SK-N-SH (cell line): ENCODE results near the gene KNSTRN. TPM values are rescaled to one million over a fixed set of nuclear protein-coding genes. Genes with fewer than 3 reads are reported as not detected.

Experiments used
- CTCF ChIA-PET: fragments of 300-600, 350-600 bp; formaldehyde crosslinking; extraction: SDS; loops from one replicate; lab custom pipeline; 2021; lab: Yijun Ruan, JAX
- POLR2A ChIA-PET: fragments of 350-600 bp; sonication (Branson Sonifier 250); formaldehyde crosslinking; extraction: SDS; loops from one replicate; lab custom pipeline; 2020; ENCODE audit warnings: antibody characterized with exemption, inconsistent platforms; lab: Yijun Ruan, JAX
- DNase-seq: peaks from one replicate; pipeline ENCODE4 v3.0.0; 2012
- H2AFZ ChIP-seq: fragments of 200-600 bp; sonication (generic); 2 replicates; pipeline ENCODE4 v1.8.1; 2016; ENCODE audit warnings: antibody characterized with exemption, mild to moderate bottlenecking, low read depth
- H3F3A ChIP-seq: fragments of 200-600 bp; sonication (generic); replicated peaks from 2 replicates; pipeline ENCODE3; 2016; ENCODE audit warnings: antibody characterized with exemption, mild to moderate bottlenecking; ENCODE audit not compliant: insufficient read depth
- H3K27ac ChIP-seq, 2 experiments: fragments of 200-500 bp in 1 of 2; fragments of 200-600 bp in 1 of 2; sonication (Bioruptor generic) in 1 of 2; sonication (generic), shearing (Covaris generic) in 1 of 2; 2 replicates each; pipeline versions ENCODE4 v1.5.1 to v1.6.1; 2014 to 2016; ENCODE audit warnings: low read depth in 2 of 2, inconsistent platforms in 1 of 2, low read length in 1 of 2, mild to moderate bottlenecking in 1 of 2, mixed read lengths in 1 of 2
- H3K27me3 ChIP-seq: fragments of 200-600 bp; sonication (generic), shearing (Covaris generic); 2 replicates; pipeline ENCODE4 v1.6.1; 2016; ENCODE audit warnings: mixed run types; ENCODE audit not compliant: insufficient read depth
- H3K36me3 ChIP-seq, 2 experiments: fragments of 200-500 bp in 1 of 2; fragments of 200-600 bp in 1 of 2; sonication (Bioruptor generic) in 1 of 2; sonication (generic) in 1 of 2; replicated peaks in 1 of 2; 2 replicates each; pipeline versions ENCODE3 to v1.5.1; 2014 to 2016; ENCODE audit warnings: low read length in 1 of 2, mild to moderate bottlenecking in 1 of 2; ENCODE audit not compliant: insufficient read depth in 2 of 2, control insufficient read depth in 1 of 2
- H3K4me1 ChIP-seq, 2 experiments: fragments of 200-500 bp in 1 of 2; fragments of 200-600 bp in 1 of 2; sonication (Bioruptor generic) in 1 of 2; sonication (generic), shearing (Covaris generic) in 1 of 2; 2 replicates each; pipeline versions ENCODE4 v1.5.1 to v1.6.1; 2014 to 2016; ENCODE audit warnings: low read depth in 1 of 2, low read length in 1 of 2, mixed run types in 1 of 2; ENCODE audit not compliant: insufficient read depth in 2 of 2, control insufficient read depth in 1 of 2
- H3K4me2 ChIP-seq: fragments of 200-600 bp; sonication (generic), shearing (Covaris generic); 2 replicates; pipeline ENCODE4 v1.6.1; 2017; ENCODE audit warnings: mixed run types
- H3K4me3 ChIP-seq, 2 experiments: fragments of 200-500 bp in 1 of 2; fragments of 200-600 bp in 1 of 2; sonication (Bioruptor generic) in 1 of 2; sonication (generic), shearing (Covaris generic) in 1 of 2; 2 replicates each; pipeline versions ENCODE4 v1.5.1 to v1.8.1; 2014 to 2016; ENCODE audit warnings: low read depth in 2 of 2, inconsistent platforms in 1 of 2, low read length in 1 of 2, mild to moderate bottlenecking in 1 of 2, mixed read lengths in 1 of 2, moderate library complexity in 1 of 2
- H3K79me2 ChIP-seq: fragments of 200-600 bp; sonication (generic); 2 replicates; pipeline ENCODE4 v1.8.1; 2017; ENCODE audit warnings: mild to moderate bottlenecking; ENCODE audit not compliant: insufficient read depth
- H3K9ac ChIP-seq: fragments of 200-600 bp; sonication (generic); 2 replicates; pipeline ENCODE4 v1.6.1; 2017; ENCODE audit warnings: mixed run types
- H3K9me2 ChIP-seq: fragments of 200-600 bp; sonication (generic); 2 replicates; pipeline ENCODE4 v1.6.1; 2017; ENCODE audit warnings: mixed run types
- H3K9me3 ChIP-seq: fragments of 200-600 bp; sonication (generic); 2 replicates; pipeline ENCODE4 v1.6.1; 2017; ENCODE audit warnings: mixed run types, mild to moderate bottlenecking, moderate library complexity
- H4K20me1 ChIP-seq: fragments of 200-600 bp; sonication (generic); 2 replicates; pipeline ENCODE4 v1.6.1; 2017; ENCODE audit warnings: mild to moderate bottlenecking, mixed run types; ENCODE audit not compliant: insufficient read depth
- ELF1 ChIP-seq: IDR thresholded peaks from 2 replicates; pipeline ENCODE4 v1.4.0; 2012
- EZH2phosphoT487 ChIP-seq: fragments of 200-600 bp; sonication (generic); IDR thresholded peaks from 2 replicates; pipeline ENCODE4 v1.6.1; 2017; ENCODE audit warnings: low read depth, mixed run types, mild to moderate bottlenecking, antibody characterized with exemption, moderate library complexity, borderline replicate concordance
- FOXM1 ChIP-seq: IDR thresholded peaks from 2 replicates; pipeline ENCODE4 v1.4.0; 2012; ENCODE audit warnings: low read depth, mild to moderate bottlenecking
- IRF3 ChIP-seq: fragments of 150-350 bp; IDR thresholded peaks from 2 replicates; pipeline ENCODE4 v1.6.1; 2016; ENCODE audit warnings: mild to moderate bottlenecking, low read depth, low read length
- MEF2A ChIP-seq: IDR thresholded peaks from 2 replicates; pipeline ENCODE4 v1.4.0; 2012; ENCODE audit warnings: low read depth, borderline replicate concordance
- POLR2AphosphoS5 ChIP-seq: IDR thresholded peaks from 2 replicates; pipeline ENCODE4 v1.6.1; 2012; ENCODE audit warnings: low read depth, low read length
- REST ChIP-seq: IDR thresholded peaks from 2 replicates; pipeline ENCODE4 v1.6.1; 2012; ENCODE audit warnings: mild to moderate bottlenecking, low read depth, low read length, moderate library complexity
- TCF12 ChIP-seq: IDR thresholded peaks from 2 replicates; pipeline ENCODE4 v1.4.0; 2012
- USF2 ChIP-seq: fragments of 150-350 bp; IDR thresholded peaks from 2 replicates; pipeline ENCODE4 v1.6.1; 2017; ENCODE audit warnings: antibody characterized with exemption, low read length, low read depth, borderline replicate concordance
- WGBS: methylation state at CpG from one replicate; pipeline ENCODE4 v1.1.6; 2017; ENCODE audit warnings: low lambda C conversion rate; 5-methylcytosine and 5-hydroxymethylcytosine counted together
- polyA plus RNA-seq, 3 experiments: library from polyadenylated mRNA; depleted of rRNA; stranded (reverse); fragments of >200 nt; gene quantifications; 2 replicates each; pipeline ENCODE4 v1.2.3, GENCODE V29; 2012

Gene KNSTRN
- polyA plus RNA-seq, 1 of the 3 experiments (the other 2 are of a cell fraction) = 25.5 TPM

- H3K4me3 ChIP-seq = no peak overlapping the region
- no peak overlapping the region for H3K27ac ChIP-seq
- no peak overlapping the region for H3K9ac ChIP-seq
- H2AFZ ChIP-seq = no peak overlapping the region
- WGBS = 94% methylated on average over 7 of the region's 7 CpGs
- TF ChIP-seq IRF3 (no peak), USF2 (no peak), POLR2AphosphoS5 (no peak), ELF1 (no peak), FOXM1 (no peak), MEF2A (no peak), TCF12 (no peak)
- H3K9me3 ChIP-seq = no peaks in the 10 kb centered on the region
- H3K9me2 ChIP-seq = no peaks in the 10 kb centered on the region
- H3K4me2 ChIP-seq = no peak overlapping the region
- DNase-seq = no peak
- peaks cover 29 to 68% of the 10 kb centered on the region in 2 experiments for H3K36me3 ChIP-seq
- peaks cover 0 to 4% of the 10 kb centered on the region in 2 experiments; a peak in 1 of 4 replicates for H3K4me1 ChIP-seq
- H3K79me2 ChIP-seq = peaks cover 8% of the 10 kb centered on the region; the same call in 1 of the 2 replicates
- CTCF ChIA-PET = interaction anchor here (1.6 kb wide), 1 partner anchor 9 kb away, joined by 5 read pairs; no protein-coding TSS in a partner anchor
- POLR2A ChIA-PET = no interaction called here
- H4K20me1 ChIP-seq = no peaks in the 10 kb centered on the region
- no peaks in the 10 kb centered on the region for H3F3A ChIP-seq
- no peaks in the 10 kb centered on the region for H3K27me3 ChIP-seq
Measured at GRCh38 chr15:40412095-40412759, 29.7 kb downstream of the KNSTRN start.

- peaks cover 33 to 64% of the 10 kb centered on the region in 2 experiments for H3K36me3 ChIP-seq
- no peak for DNase-seq
- no peaks in the 10 kb centered on the region for H3K9me2 ChIP-seq
- H4K20me1 ChIP-seq = no peaks in the 10 kb centered on the region
- H3K9me3 ChIP-seq = no peaks in the 10 kb centered on the region
- H3K9ac ChIP-seq = no peak overlapping the region
- ChIA-PET CTCF (interaction anchor here (0.8 to 16.9 kb wide), 3 partner anchors 9 to 183 kb away, joined by 3 to 299 read pairs (median 4); partner anchors contain the start of gene CCDC9B), POLR2A (interaction anchor here (0.5 to 1.1 kb wide), 2 partner anchors 42 to 727 kb away, joined by 3 read pairs; no protein-coding TSS in a partner anchor)
- H2AFZ ChIP-seq = no peak overlapping the region
- H3K27ac ChIP-seq = no peak overlapping the region
- no peaks in the 10 kb centered on the region; the same call in 1 of the 2 replicates for H3K79me2 ChIP-seq
- no peak overlapping the region for H3K4me3 ChIP-seq
- H3K27me3 ChIP-seq = no peaks in the 10 kb centered on the region
- no peaks in the 10 kb centered on the region for H3F3A ChIP-seq
- WGBS = 87% methylated on average over 8 of the region's 9 CpGs
- H3K4me2 ChIP-seq = no peak overlapping the region
- TF ChIP-seq REST (peak; percentile 71; the same call in 1 of the 2 replicates), EZH2phosphoT487 (no peak)
- TF ChIP-seq, all 33 proteins: peak for 1
- no peaks in the 10 kb centered on the region for H3K4me1 ChIP-seq
Measured at GRCh38 chr15:40413036-40413435, 30.5 kb downstream of the KNSTRN start.
